K562 (cell line): ENCODE results near the gene ATG14. TPM values are rescaled to one million over a fixed set of nuclear protein-coding genes. Genes with fewer than 3 reads are reported as not detected.

Experiments
- ARID4B ChIP-seq: sonication (generic); formaldehyde crosslinking; IDR thresholded peaks from 2 replicates; pipeline ENCODE4 v1.8.0; 2022; ENCODE audit warnings: mild to moderate bottlenecking, missing genetic modification reagents
- EP400 ChIP-seq: fragments of 450-650 bp; IDR thresholded peaks from 2 replicates; pipeline ENCODE4 v1.6.1; 2017; ENCODE audit warnings: antibody characterized with exemption, mild to moderate bottlenecking, moderate library complexity
- FOS ChIP-seq: IDR thresholded peaks from 3 replicates; pipeline ENCODE4 v1.6.1; 2011; ENCODE audit not compliant: insufficient read length; ENCODE audit errors: extremely low read depth
- LCOR ChIP-seq: sonication (generic); formaldehyde crosslinking; IDR thresholded peaks from 2 replicates; pipeline ENCODE4 v1.8.0; 2022; ENCODE audit warnings: mild to moderate bottlenecking, missing genetic modification reagents
- SFPQ ChIP-seq: fragments of 200-400 bp; formaldehyde crosslinking; IDR thresholded peaks from 2 replicates; pipeline ENCODE4 v1.6.1; 2017; ENCODE audit warnings: mild to moderate bottlenecking, low read depth, low read length, moderate library complexity
- SRF ChIP-seq, 2 experiments: fragments of 250-450, 450-650 bp in 1 of 2; sonication (Bioruptor Pico) in 1 of 2; sonication (generic) in 1 of 2; formaldehyde crosslinking; IDR thresholded peaks; 2 replicates each; pipeline versions ENCODE4 v1.5.0 to v1.5.1; 2020 to 2022; ENCODE audit warnings: mild to moderate bottlenecking in 1 of 2, missing genetic modification reagents in 1 of 2
- STAT6 ChIP-seq: sonication (generic); formaldehyde crosslinking; IDR thresholded peaks from 2 replicates; pipeline ENCODE4 v1.8.1; 2023; ENCODE audit warnings: mild to moderate bottlenecking, missing genetic modification reagents
- ZNF644 ChIP-seq: fragments of 200-800 bp; sonication (Bioruptor generic); IDR thresholded peaks from 2 replicates; pipeline ENCODE4 v1.6.1; 2016; ENCODE audit warnings: low read depth, missing genetic modification characterization, missing compliant biosample characterization
- polyA plus RNA-seq, 8 experiments: library from polyadenylated mRNA; depleted of rRNA in 4 of 8; stranded (reverse) in 5 of 8; unstranded in 3 of 8; fragments of >200 nt; fragmentation: Nextera tagmentation in 2 of 8; fragmentation: Illumina TruSeq in 1 of 8; extraction: Ambion mirVana in 2 of 8; extraction: Trizol in 1 of 8; gene quantifications; 2 replicates each; pipeline versions ENCODE4 v1.2.1 to v1.2.3, GENCODE V29; 2011 to 2014; ENCODE audit warnings: inconsistent platforms in 1 of 8, missing spikeins in 1 of 8
- total RNA-seq, 7 experiments: library from RNA; depleted of rRNA in 6 of 7; stranded (reverse); fragments of >200 nt in 6 of 7; fragmentation: Illumina TruSeq in 2 of 7; extraction: Trizol in 2 of 7; gene quantifications; 2 replicates each; pipeline versions ENCODE4 v1.2.1 to v1.2.3, GENCODE V29; 2011 to 2021; ENCODE audit warnings: low replicate concordance in 1 of 7
- TF ChIP-seq, protein P1 (sequence below), 2 experiments: IDR thresholded peaks; 2 replicates each; pipeline ENCODE4 v1.6.1; 2011; ENCODE audit warnings: borderline replicate concordance in 1 of 2, control low read depth in 1 of 2, low read depth in 1 of 2, low read length in 1 of 2, mild to moderate bottlenecking in 1 of 2, mixed read lengths in 1 of 2, moderate library complexity in 1 of 2; ENCODE audit not compliant: insufficient read depth in 1 of 2, insufficient read length in 1 of 2, poor library complexity in 1 of 2, severe bottlenecking in 1 of 2; ENCODE audit errors: extremely low read depth in 1 of 2
- TF ChIP-seq, protein P2 (sequence below), 2 experiments: fragments of 450-650 bp; conservative IDR thresholded peaks; 2 replicates each; pipeline ENCODE4 v1.6.1; 2017; ENCODE audit warnings: mild to moderate bottlenecking in 2 of 2, moderate library complexity in 2 of 2

Gene ATG14
- total and polyA plus RNA-seq, 9 of the 15 experiments (the other 6 are each of a cell fraction or from before 2014, with no cell fraction given): 0.55 to 4.2 (median 3.5) TPM

- TF ChIP-seq ARID4B: peak; percentile 78
- TF ChIP-seq, protein P1, sequence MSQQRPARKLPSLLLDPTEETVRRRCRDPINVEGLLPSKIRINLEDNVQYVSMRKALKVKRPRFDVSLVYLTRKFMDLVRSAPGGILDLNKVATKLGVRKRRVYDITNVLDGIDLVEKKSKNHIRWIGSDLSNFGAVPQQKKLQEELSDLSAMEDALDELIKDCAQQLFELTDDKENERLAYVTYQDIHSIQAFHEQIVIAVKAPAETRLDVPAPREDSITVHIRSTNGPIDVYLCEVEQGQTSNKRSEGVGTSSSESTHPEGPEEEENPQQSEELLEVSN (IDR thresholded peaks at IDR 0.05; ENCODE audit: borderline replicate concordance in 1 of 2, extremely low read depth in 1 of 2, insufficient read depth in 1 of 2, insufficient read length in 1 of 2, low read depth in 1 of 2, low read length in 1 of 2, poor library complexity in 1 of 2, severe bottlenecking in 1 of 2): peak; percentile 44 to 82
- TF ChIP-seq STAT6 (CRISPR knock-in tag): no peak
- peak; percentile 66; the same call in 1 of the 2 replicates for TF ChIP-seq LCOR (CRISPR knock-in tag)
- no peak for TF ChIP-seq SFPQ
- 0 out of 4 replicates have a peak, but pooled peaks of 1 of the 2 experiments have one; percentile 16 for TF ChIP-seq SRF (CRISPR knock-in tag; IDR thresholded peaks at IDR 0.05)
- TF ChIP-seq EP400: peak; percentile 80
- no peak for TF ChIP-seq FOS
- TF ChIP-seq, protein P2, sequence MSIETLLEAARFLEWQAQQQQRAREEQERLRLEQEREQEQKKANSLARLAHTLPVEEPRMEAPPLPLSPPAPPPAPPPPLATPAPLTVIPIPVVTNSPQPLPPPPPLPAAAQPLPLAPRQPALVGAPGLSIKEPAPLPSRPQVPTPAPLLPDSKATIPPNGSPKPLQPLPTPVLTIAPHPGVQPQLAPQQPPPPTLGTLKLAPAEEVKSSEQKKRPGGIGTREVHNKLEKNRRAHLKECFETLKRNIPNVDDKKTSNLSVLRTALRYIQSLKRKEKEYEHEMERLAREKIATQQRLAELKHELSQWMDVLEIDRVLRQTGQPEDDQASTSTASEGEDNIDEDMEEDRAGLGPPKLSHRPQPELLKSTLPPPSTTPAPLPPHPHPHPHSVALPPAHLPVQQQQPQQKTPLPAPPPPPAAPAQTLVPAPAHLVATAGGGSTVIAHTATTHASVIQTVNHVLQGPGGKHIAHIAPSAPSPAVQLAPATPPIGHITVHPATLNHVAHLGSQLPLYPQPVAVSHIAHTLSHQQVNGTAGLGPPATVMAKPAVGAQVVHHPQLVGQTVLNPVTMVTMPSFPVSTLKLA (conservative IDR thresholded peaks at IDR 0.05): peak; percentile 90 to 95
- TF ChIP-seq ZNF644: no peak
Observed at GRCh38 chr14:55411426-55412389, at the start of gene ATG14 (continued).
